ENCODE results near the gene FGFR4.
A peak's percentile ranks its signal among the peaks of the same experiment; 100 is the strongest.

FGFR4 gene

DNA sequence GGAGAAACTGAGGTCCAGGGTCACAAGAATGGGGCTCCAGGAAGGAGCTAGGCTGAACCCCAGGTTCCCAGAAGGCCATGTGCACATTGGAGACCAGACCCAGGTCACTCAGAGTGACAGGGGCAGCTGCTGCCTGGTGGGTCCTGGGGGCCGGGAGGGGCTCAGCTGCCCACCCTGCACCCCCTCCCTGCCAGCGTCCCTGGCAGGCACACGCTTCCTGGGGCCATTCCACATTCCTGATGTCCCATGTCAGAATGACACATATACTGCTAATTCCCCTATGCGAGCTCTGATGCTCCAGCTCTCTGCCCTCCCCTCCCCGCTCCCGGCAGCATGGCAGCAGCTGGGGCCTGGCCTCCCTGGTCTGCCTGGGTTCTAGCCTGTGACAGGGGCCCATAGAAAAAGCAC, 14.0 kb downstream of the FGFR4 start:
- Histone ChIP-seq H3K4me1 (ENCODE audit: control extremely low read depth in 1 of 4, control insufficient read depth in 4 of 4, insufficient read depth in 4 of 4, low read length in 3 of 4) (no peaks in the 10 kb centered on the region), H3K9me3 (ENCODE audit: control extremely low read depth in 1 of 5, control insufficient read depth in 4 of 5, insufficient read depth in 2 of 5, low read depth in 1 of 5, low read length in 4 of 5) (no peaks in the 10 kb centered on the region), H3K27me3 (replicated peaks in 2 of 5; ENCODE audit: control insufficient read depth in 4 of 5, insufficient read depth in 5 of 5, low read length in 4 of 5) (no peaks in the 10 kb centered on the region), H3K27ac (ENCODE audit: insufficient read depth in 1 of 2, low read depth in 1 of 2, low read length in 2 of 2, poor library complexity in 1 of 2, severe bottlenecking in 2 of 2) (no peak overlapping the region), H3K36me3 (ENCODE audit: control insufficient read depth in 4 of 4, insufficient read depth in 4 of 4, low read length in 3 of 4) (no peaks in the 10 kb centered on the region), H3K4me3 (ENCODE audit: control insufficient read depth in 1 of 7, extremely low read depth in 1 of 7, insufficient read depth in 4 of 7, low read depth in 2 of 7, low read length in 6 of 7) (no peak overlapping the region)
- CTCF ChIA-PET = no interaction called here
- POLR2A ChIA-PET = interaction anchor here (0.5 kb wide), 1 partner anchor 8 kb away, joined by 3 read pairs; no protein-coding TSS in a partner anchor
- no peak for DNase-seq
- WGBS (ENCODE audit: insufficient coverage) = 97% methylated on average over 6 of the region's 6 CpGs

DNA sequence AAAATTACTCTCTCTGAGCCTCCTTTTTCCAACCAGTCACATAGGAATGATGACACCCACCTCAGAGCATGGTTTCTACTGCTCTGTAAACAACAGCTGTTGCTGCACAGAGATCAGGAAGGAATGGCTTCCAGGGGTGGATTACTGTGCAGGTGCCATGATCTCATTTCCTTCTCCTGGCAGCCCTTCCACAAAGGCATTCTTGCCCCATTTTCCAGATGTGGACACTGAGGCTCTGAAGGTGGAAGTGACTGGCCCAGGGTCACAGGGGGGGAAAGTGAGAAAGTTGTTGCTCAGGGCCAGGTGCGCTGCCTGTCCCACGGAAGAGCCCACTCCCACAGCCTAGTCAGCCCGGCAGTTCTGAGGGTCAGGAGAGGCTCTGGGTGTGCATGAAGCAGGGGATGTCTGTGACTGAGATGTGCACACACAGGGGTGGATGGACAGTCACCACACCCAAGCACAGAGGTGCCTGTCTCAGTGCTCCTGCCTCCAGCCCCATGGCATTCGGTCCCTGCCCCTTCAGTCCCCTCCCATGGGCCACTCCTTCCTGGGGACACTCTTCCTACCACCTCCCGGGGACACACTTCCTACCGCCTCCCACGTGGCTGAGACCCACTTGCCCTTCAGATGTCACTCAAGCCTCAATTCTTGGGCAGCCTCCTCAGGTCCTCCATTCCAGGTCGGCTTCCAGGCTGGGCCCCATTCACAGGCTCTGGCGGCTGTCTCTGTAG, 17.0 kb downstream of the FGFR4 start:
- 62% methylated on average over 6 of the region's 9 CpGs for WGBS (ENCODE audit: insufficient coverage)
- Histone ChIP-seq H3K36me3 (ENCODE audit: control insufficient read depth in 4 of 4, insufficient read depth in 4 of 4, low read length in 3 of 4) (no peaks in the 10 kb centered on the region), H3K4me1 (ENCODE audit: control extremely low read depth in 1 of 4, control insufficient read depth in 4 of 4, insufficient read depth in 4 of 4, low read length in 3 of 4) (no peaks in the 10 kb centered on the region), H3K9me3 (ENCODE audit: control extremely low read depth in 1 of 5, control insufficient read depth in 4 of 5, insufficient read depth in 2 of 5, low read depth in 1 of 5, low read length in 4 of 5) (no peaks in the 10 kb centered on the region), H3K4me3 (ENCODE audit: control insufficient read depth in 1 of 7, extremely low read depth in 1 of 7, insufficient read depth in 4 of 7, low read depth in 2 of 7, low read length in 6 of 7) (no peak overlapping the region), H3K27me3 (replicated peaks in 2 of 5; ENCODE audit: control insufficient read depth in 4 of 5, insufficient read depth in 5 of 5, low read length in 4 of 5) (no peaks in the 10 kb centered on the region), H3K27ac (ENCODE audit: insufficient read depth in 1 of 2, low read depth in 1 of 2, low read length in 2 of 2, poor library complexity in 1 of 2, severe bottlenecking in 2 of 2) (no peak overlapping the region)
- ChIA-PET CTCF (interaction anchor here (0.9 kb wide), 1 partner anchor 227 kb away, joined by 3 read pairs; no protein-coding TSS in a partner anchor), POLR2A (no interaction called here)
- DNase-seq = no peak

DNA sequence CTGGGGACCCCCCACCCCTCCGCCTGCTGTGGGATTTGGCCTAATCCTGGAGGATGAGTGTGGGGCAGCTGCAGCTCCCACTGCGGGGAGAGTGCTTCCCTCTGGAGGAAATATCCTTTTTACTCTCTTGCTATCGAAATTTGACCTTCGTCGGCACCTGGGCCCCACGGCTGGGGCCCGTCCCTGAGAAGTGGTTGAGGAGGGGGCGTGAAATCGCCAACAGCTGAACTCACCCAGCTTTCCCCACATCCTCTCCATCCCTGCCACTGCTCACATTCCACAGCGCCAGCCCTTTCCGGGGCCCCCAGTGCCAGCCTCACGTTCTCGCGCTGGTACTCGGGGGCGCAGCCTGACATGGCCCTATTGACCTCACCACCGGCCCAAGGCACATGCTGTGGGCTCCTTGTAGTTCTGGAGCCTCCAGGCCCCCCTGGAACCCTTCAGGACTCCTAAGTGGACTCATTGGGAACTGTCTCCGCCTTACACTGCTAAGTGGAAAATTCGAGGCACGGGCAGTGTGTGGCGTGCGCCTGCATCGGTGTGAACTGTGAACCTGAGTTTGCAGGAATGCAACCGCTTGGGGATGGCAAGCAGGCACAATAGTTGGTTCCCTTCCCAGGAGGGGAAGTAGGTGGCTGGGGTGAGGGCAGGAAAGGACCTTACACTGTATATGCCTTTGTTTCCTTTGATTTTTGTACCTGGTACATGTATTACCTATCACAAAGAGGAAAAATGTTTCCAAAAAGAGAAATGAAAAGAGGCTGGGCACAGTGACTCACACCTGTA, 19.2 kb downstream of the FGFR4 start:
- no peaks in the 10 kb centered on the region for H3K27me3 ChIP-seq (replicated peaks in 2 of 5; ENCODE audit: control insufficient read depth in 4 of 5, insufficient read depth in 5 of 5, low read length in 4 of 5)
- 92% methylated on average over 14 of the region's 24 CpGs for WGBS (ENCODE audit: insufficient coverage)
- no peak for DNase-seq
- H3K9me3 ChIP-seq (ENCODE audit: control extremely low read depth in 1 of 5, control insufficient read depth in 4 of 5, insufficient read depth in 2 of 5, low read depth in 1 of 5, low read length in 4 of 5) = no peaks in the 10 kb centered on the region
- no peak overlapping the region for H3K27ac ChIP-seq (ENCODE audit: insufficient read depth in 1 of 2, low read depth in 1 of 2, low read length in 2 of 2, poor library complexity in 1 of 2, severe bottlenecking in 2 of 2)
- no peaks in the 10 kb centered on the region for H3K4me1 ChIP-seq (ENCODE audit: control extremely low read depth in 1 of 4, control insufficient read depth in 4 of 4, insufficient read depth in 4 of 4, low read length in 3 of 4)
- no peaks in the 10 kb centered on the region for H3K36me3 ChIP-seq (ENCODE audit: control insufficient read depth in 4 of 4, insufficient read depth in 4 of 4, low read length in 3 of 4)
- no peak overlapping the region for H3K4me3 ChIP-seq (ENCODE audit: control insufficient read depth in 1 of 7, extremely low read depth in 1 of 7, insufficient read depth in 4 of 7, low read depth in 2 of 7, low read length in 6 of 7)
- POLR2A ChIA-PET = interaction anchor here (0.7 kb wide), 1 partner anchor 174 kb away, joined by 3 read pairs; no protein-coding TSS in a partner anchor
- CTCF ChIA-PET = interaction anchor here (1.1 to 1.8 kb wide), 3 partner anchors 9 to 36 kb away, joined by 3 to 5 read pairs (median 5); no protein-coding TSS in a partner anchor

DNA sequence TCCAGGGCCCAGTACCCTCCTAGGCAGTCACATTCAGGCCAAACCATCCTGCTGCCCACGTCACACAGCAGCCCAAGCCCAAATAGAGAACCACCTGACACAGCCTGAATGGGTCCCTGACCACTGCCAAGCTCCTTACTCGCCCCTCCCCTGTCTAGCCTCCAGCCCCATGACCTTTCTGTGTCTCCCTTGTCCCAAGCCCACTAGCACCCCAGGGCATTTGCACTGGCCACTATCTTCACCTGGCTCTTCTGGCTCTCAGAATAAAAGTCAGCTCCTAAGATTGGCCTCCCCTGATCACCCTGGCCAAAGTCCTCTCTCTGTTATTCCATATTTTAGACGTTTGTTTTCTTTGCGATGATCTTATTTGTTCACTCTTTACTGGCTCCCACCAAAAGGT, 20.4 kb downstream of the FGFR4 start:
- H3K27ac ChIP-seq (ENCODE audit: insufficient read depth in 1 of 2, low read depth in 1 of 2, low read length in 2 of 2, poor library complexity in 1 of 2, severe bottlenecking in 2 of 2) = no peak overlapping the region
- no peaks in the 10 kb centered on the region for H3K36me3 ChIP-seq (ENCODE audit: control insufficient read depth in 4 of 4, insufficient read depth in 4 of 4, low read length in 3 of 4)
- no peaks in the 10 kb centered on the region for H3K27me3 ChIP-seq (replicated peaks in 2 of 5; ENCODE audit: control insufficient read depth in 4 of 5, insufficient read depth in 5 of 5, low read length in 4 of 5)
- no peak for DNase-seq
- ChIA-PET CTCF (interaction anchor here (0.7 to 1.8 kb wide), 5 partner anchors 9 to 37 kb away, joined by 3 to 5 read pairs (median 3); no protein-coding TSS in a partner anchor), POLR2A (no interaction called here)
- H3K4me1 ChIP-seq (ENCODE audit: control extremely low read depth in 1 of 4, control insufficient read depth in 4 of 4, insufficient read depth in 4 of 4, low read length in 3 of 4) = peaks cover 0 to 4% (median 0%) of the 10 kb centered on the region in 4 experiments
- WGBS (ENCODE audit: insufficient coverage) = 90% methylated on average over 4 of the region's 4 CpGs
- no peak overlapping the region for H3K4me3 ChIP-seq (ENCODE audit: control insufficient read depth in 1 of 7, extremely low read depth in 1 of 7, insufficient read depth in 4 of 7, low read depth in 2 of 7, low read length in 6 of 7)
- no peaks in the 10 kb centered on the region for H3K9me3 ChIP-seq (ENCODE audit: control extremely low read depth in 1 of 5, control insufficient read depth in 4 of 5, insufficient read depth in 2 of 5, low read depth in 1 of 5, low read length in 4 of 5)

DNA sequence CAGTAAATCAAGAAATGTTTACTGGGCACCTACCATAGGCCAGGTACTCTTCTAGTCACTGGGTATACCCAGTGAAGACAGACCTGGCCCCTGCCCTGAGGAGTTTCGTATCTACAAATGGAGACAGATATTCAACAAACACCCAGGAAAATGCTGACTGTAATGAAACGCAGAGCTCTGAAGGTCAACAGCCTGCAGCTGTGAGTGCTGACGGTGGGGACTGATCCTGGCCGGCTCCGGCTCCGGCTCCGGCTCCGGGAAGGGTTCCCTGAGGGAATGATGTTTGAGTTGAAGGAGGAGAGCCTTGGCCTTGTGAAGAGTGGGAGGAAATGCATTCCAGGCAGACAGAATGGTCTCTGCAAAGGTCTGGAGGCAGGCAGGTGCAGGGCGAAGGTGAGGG, 23.1 kb downstream of the FGFR4 start:
- CTCF ChIA-PET = interaction anchor here (0.6 to 6.1 kb wide), 6 partner anchors 17 to 747 kb away, joined by 3 to 53 read pairs (median 3); partner anchors contain the start of gene NSD1
- H3K4me1 ChIP-seq (ENCODE audit: control extremely low read depth in 1 of 4, control insufficient read depth in 4 of 4, insufficient read depth in 4 of 4, low read length in 3 of 4) = peaks cover 0 to 13% (median 0%) of the 10 kb centered on the region in 4 experiments
- 97% methylated on average over 5 of the region's 9 CpGs for WGBS (ENCODE audit: insufficient coverage)
- H3K36me3 ChIP-seq (ENCODE audit: control insufficient read depth in 4 of 4, insufficient read depth in 4 of 4, low read length in 3 of 4) = no peaks in the 10 kb centered on the region
- DNase-seq = no peak
- no peaks in the 10 kb centered on the region for H3K9me3 ChIP-seq (ENCODE audit: control extremely low read depth in 1 of 5, control insufficient read depth in 4 of 5, insufficient read depth in 2 of 5, low read depth in 1 of 5, low read length in 4 of 5)
- no peak overlapping the region for H3K27ac ChIP-seq (ENCODE audit: insufficient read depth in 1 of 2, low read depth in 1 of 2, low read length in 2 of 2, poor library complexity in 1 of 2, severe bottlenecking in 2 of 2)
- H3K4me3 ChIP-seq (ENCODE audit: control insufficient read depth in 1 of 7, extremely low read depth in 1 of 7, insufficient read depth in 4 of 7, low read depth in 2 of 7, low read length in 6 of 7) = no peak overlapping the region
- no peaks in the 10 kb centered on the region for H3K27me3 ChIP-seq (replicated peaks in 2 of 5; ENCODE audit: control insufficient read depth in 4 of 5, insufficient read depth in 5 of 5, low read length in 4 of 5)
- POLR2A ChIA-PET = no interaction called here

DNA sequence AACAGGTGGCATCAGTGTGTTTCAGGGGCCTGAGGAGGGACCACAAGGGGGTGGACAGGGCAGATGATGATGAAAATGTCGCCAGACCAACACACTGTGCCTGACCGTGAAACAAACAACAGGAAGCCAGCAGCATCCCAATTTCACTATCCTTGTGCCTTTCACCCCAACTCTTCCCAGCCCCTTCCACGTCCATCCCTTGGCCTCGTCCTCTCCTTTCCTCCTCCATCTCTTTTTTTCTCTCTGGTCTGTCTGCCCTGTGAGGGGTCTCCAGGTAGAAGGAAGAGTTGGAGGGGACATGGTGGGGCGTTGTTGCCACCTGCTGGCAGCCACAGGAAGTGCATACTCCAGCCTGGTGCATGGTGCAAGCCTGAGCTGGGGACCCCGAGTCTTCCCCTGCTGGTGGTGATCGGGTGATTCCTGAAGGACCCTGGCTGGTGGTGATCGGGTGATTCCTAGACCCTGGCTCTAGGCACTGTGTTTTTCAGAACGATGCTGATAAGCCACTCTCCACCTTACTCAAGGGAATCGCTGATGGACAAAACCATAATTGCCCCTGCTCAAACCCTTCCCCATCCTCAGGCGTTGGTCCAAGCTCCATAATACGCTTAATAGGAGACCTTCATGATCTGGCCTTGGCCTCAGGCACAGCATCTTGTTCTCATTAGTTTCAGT, 25.1 kb downstream of the FGFR4 start:
- peak; percentile 67 to 80 (median 67) for DNase-seq
- POLR2A ChIA-PET = no interaction called here

More for the DNA sequence above, 25.1 kb downstream of the FGFR4 start:
- Histone ChIP-seq H3K27me3 (replicated peaks in 2 of 5; ENCODE audit: control insufficient read depth in 4 of 5, insufficient read depth in 5 of 5, low read length in 4 of 5) (no peaks in the 10 kb centered on the region), H3K4me3 (ENCODE audit: control insufficient read depth in 1 of 7, extremely low read depth in 1 of 7, insufficient read depth in 4 of 7, low read depth in 2 of 7, low read length in 6 of 7) (no peak overlapping the region), H3K27ac (ENCODE audit: insufficient read depth in 1 of 2, low read depth in 1 of 2, low read length in 2 of 2, poor library complexity in 1 of 2, severe bottlenecking in 2 of 2) (no peak overlapping the region), H3K9me3 (ENCODE audit: control extremely low read depth in 1 of 5, control insufficient read depth in 4 of 5, insufficient read depth in 2 of 5, low read depth in 1 of 5, low read length in 4 of 5) (no peaks in the 10 kb centered on the region), H3K36me3 (ENCODE audit: control insufficient read depth in 4 of 4, insufficient read depth in 4 of 4, low read length in 3 of 4) (no peaks in the 10 kb centered on the region), H3K4me1 (ENCODE audit: control extremely low read depth in 1 of 4, control insufficient read depth in 4 of 4, insufficient read depth in 4 of 4, low read length in 3 of 4) (peaks cover 0 to 22% (median 3%) of the 10 kb centered on the region in 4 experiments)
- 37% methylated on average over 9 of the region's 12 CpGs for WGBS (ENCODE audit: insufficient coverage)
- CTCF ChIA-PET = interaction anchor here (0.7 to 6.1 kb wide), 21 partner anchors 12 to 452 kb away, joined by 3 to 71 read pairs (median 3); partner anchors contain the start of genes FGFR4 and NSD1
